ES-I3 (cell line): ENCODE data around the gene SGSM2.

Experiments used
- H3K36me3 ChIP-seq: 2 replicates; pipeline ENCODE4 v1.6.1; 2013; ENCODE audit warnings: mild to moderate bottlenecking, low read length, control low read depth, moderate library complexity; ENCODE audit not compliant: insufficient read depth
- H3K4me1 ChIP-seq: 2 replicates; pipeline ENCODE4 v1.6.1; 2013; ENCODE audit warnings: mild to moderate bottlenecking, control low read depth, low read length; ENCODE audit not compliant: insufficient read depth
- H3K9ac ChIP-seq: 2 replicates; pipeline ENCODE4 v1.6.1; 2013; ENCODE audit warnings: low read depth, mild to moderate bottlenecking, low read length, moderate library complexity
- H3K9me3 ChIP-seq: 2 replicates; pipeline ENCODE4 v1.6.1; 2013; ENCODE audit warnings: mild to moderate bottlenecking, low read length, moderate library complexity; ENCODE audit not compliant: control insufficient read depth, insufficient read depth

The SGSM2 gene

DNA sequence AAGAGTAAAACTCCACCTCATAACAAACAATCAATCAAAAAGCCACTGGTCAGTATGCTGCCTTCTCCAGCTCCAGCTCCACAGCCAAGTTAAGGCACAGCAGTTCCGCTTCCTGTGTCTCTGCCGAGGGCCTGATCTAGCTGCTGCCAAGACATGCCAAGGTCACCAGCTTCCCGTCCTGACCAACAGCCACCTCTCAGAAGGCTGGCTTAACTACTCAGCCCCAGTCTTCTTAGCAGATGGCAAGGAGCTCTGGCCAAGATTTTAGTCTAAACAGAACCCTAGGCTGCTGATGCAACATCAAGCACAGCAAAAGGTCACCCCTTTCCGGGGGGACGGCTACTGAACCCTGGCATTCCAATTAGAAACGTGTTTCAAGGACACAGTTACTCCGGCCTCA, 81.3 kb downstream of the SGSM2 start:
- Histone ChIP-seq H3K36me3 (peaks cover 17% of the 10 kb centered on the region), H3K9me3 (no peaks in the 10 kb centered on the region), H3K4me1 (no peaks in the 10 kb centered on the region), H3K9ac (no peak overlapping the region)

DNA sequence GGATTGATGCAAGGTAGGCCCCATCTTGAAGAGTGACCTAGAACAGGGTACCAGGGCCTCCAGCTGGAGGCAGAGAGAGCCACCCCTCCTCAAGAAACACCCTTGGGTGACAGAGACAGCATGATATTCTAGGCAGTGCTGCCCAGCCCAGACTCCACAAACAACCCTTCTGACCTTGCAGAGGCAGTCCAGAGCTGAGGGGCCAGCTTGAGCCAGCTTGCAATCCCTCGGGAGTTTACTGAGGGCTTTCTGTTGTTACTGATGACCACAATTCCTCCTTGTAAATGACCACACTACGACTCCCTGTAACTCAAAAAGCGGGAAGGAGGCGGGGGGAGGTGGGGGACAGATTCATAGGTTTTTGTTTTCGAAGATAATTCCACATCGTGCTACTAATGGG, 82.2 kb downstream of the SGSM2 start:
- H3K9ac ChIP-seq: no peak overlapping the region
- H3K36me3 ChIP-seq: peaks cover 11% of the 10 kb centered on the region
- no peaks in the 10 kb centered on the region for H3K9me3 ChIP-seq
- no peaks in the 10 kb centered on the region for H3K4me1 ChIP-seq

GRCh38 chr17:2420176-2420575, 82.9 kb downstream of the SGSM2 start:
- Histone ChIP-seq H3K4me1 (no peaks in the 10 kb centered on the region), H3K9ac (no peak overlapping the region), H3K36me3 (peaks cover 11% of the 10 kb centered on the region), H3K9me3 (no peaks in the 10 kb centered on the region)

GRCh38 chr17:2421315-2422147, 84.2 kb downstream of the SGSM2 start:
- Histone ChIP-seq H3K9me3 (no peaks in the 10 kb centered on the region), H3K9ac (no peak overlapping the region), H3K4me1 (no peaks in the 10 kb centered on the region), H3K36me3 (peaks cover 11% of the 10 kb centered on the region)

DNA sequence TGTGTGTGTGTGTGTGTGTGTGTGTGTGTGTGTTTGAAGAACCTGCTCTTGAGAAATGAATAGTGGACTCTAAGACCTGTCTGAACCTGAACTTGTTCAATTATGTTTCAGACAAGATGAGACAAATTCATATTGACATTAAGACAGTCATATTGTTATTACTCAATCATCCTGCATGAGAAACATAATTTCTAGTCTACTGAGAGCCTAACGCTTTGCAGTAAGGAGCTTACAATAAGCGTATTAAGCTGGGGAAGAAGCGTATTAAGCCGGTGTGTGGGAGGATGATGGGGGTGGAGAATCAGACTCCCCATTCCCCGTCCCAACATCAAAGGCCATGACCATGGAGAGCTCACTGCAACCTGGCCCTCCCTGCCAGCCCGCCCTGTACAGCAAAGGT, 86.0 kb downstream of the SGSM2 start:
- Histone ChIP-seq H3K4me1 (no peaks in the 10 kb centered on the region), H3K9ac (no peak overlapping the region), H3K36me3 (peaks cover 15% of the 10 kb centered on the region), H3K9me3 (no peaks in the 10 kb centered on the region)

DNA sequence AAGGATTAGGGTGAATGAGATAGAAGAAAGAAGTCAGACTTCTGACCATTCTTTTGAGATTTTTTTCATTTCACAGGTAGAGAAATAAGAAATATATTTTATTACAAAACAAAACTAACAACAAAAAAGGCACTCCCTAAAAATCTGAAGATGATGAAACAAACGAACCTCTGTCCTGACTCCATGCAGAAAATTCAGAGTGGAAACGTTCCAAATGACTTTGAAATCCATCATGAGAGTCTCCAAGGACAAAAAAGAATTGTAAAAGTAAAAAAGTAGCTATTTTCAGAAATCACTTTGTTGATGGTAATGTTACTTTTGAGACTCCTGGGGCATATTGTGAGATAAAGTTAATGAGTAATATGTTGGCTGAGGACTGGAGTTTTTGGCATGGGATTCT, 89.9 kb downstream of the SGSM2 start:
- Histone ChIP-seq H3K36me3 (peaks cover 5% of the 10 kb centered on the region; the same call in 1 of the 2 replicates), H3K9me3 (no peaks in the 10 kb centered on the region), H3K4me1 (no peaks in the 10 kb centered on the region), H3K9ac (no peak overlapping the region)

GRCh38 chr17:2427910-2428309, 90.6 kb downstream of the SGSM2 start:
- Histone ChIP-seq H3K9me3 (no peaks in the 10 kb centered on the region), H3K4me1 (no peaks in the 10 kb centered on the region), H3K9ac (no peak overlapping the region), H3K36me3 (peaks cover 5% of the 10 kb centered on the region)
